HepG2 (cell line): ENCODE data around the gene EXOC6B. TPM values are rescaled to one million over a fixed set of nuclear protein-coding genes. Genes with fewer than 3 reads are reported as not detected.

Experiments
- DPF2 ChIP-seq: sonication (generic); formaldehyde crosslinking; IDR thresholded peaks from 2 replicates; pipeline ENCODE4 v1.4.0; 2020; ENCODE audit warnings: mild to moderate bottlenecking, low read depth, missing genetic modification reagents, borderline replicate concordance
- HBP1 ChIP-seq: IDR thresholded peaks from 2 replicates; pipeline ENCODE4 v1.6.1; 2016; ENCODE audit warnings: low read depth, control low read depth
- HNF1A ChIP-seq, 2 experiments: sonication (generic) in 1 of 2; formaldehyde crosslinking in 1 of 2; IDR thresholded peaks; 2 replicates each; pipeline versions ENCODE4 v1.4.0 to v1.6.1; 2016 to 2020; ENCODE audit warnings: borderline replicate concordance in 1 of 2, low read depth in 1 of 2, mild to moderate bottlenecking in 1 of 2, missing genetic modification reagents in 1 of 2
- IKZF5 ChIP-seq: IDR thresholded peaks from 2 replicates; pipeline ENCODE4 v1.6.1; 2018; ENCODE audit warnings: missing genetic modification reagents, mild to moderate bottlenecking, missing compliant biosample characterization
- NFE2L1 ChIP-seq: sonication (generic); formaldehyde crosslinking; IDR thresholded peaks from 2 replicates; pipeline ENCODE4 v1.4.0; 2020; ENCODE audit warnings: missing genetic modification reagents, mild to moderate bottlenecking, borderline replicate concordance
- REST ChIP-seq, 2 experiments: IDR thresholded peaks; 2 replicates each; pipeline ENCODE4 v1.6.1; 2011 to 2012; ENCODE audit warnings: low read length in 2 of 2, borderline replicate concordance in 1 of 2, low read depth in 1 of 2, mild to moderate bottlenecking in 1 of 2, moderate library complexity in 1 of 2
- TBP ChIP-seq: sonication (generic); formaldehyde crosslinking; IDR thresholded peaks from 2 replicates; pipeline ENCODE4 v1.5.0; 2020; ENCODE audit warnings: missing genetic modification reagents
- ZBTB14 ChIP-seq: sonication (generic); formaldehyde crosslinking; IDR thresholded peaks from 2 replicates; pipeline ENCODE4 v1.4.0; 2020; ENCODE audit warnings: missing genetic modification reagents
- ZC3H4 ChIP-seq: sonication (generic); formaldehyde crosslinking; IDR thresholded peaks from 2 replicates; pipeline ENCODE4 v1.4.0; 2020; ENCODE audit warnings: missing genetic modification reagents, borderline replicate concordance
- ZNF124 ChIP-seq: sonication (generic); formaldehyde crosslinking; IDR thresholded peaks from 2 replicates; pipeline ENCODE4 v1.4.0; 2020; ENCODE audit warnings: missing genetic modification reagents
- ZNF205 ChIP-seq: IDR thresholded peaks from 2 replicates; pipeline ENCODE4 v1.6.1; 2018; ENCODE audit warnings: missing biosample characterization, missing genetic modification reagents
- ZNF260 ChIP-seq: sonication (generic); formaldehyde crosslinking; IDR thresholded peaks from 2 replicates; pipeline ENCODE4 v1.4.0; 2020; ENCODE audit warnings: missing genetic modification reagents, low read depth, mild to moderate bottlenecking, borderline replicate concordance
- ZNF331 ChIP-seq: sonication (generic); formaldehyde crosslinking; IDR thresholded peaks from 2 replicates; pipeline ENCODE4 v1.4.0; 2020; ENCODE audit warnings: missing genetic modification reagents
- ZNF576 ChIP-seq: sonication (generic); formaldehyde crosslinking; IDR thresholded peaks from 2 replicates; pipeline ENCODE4 v1.4.0; 2020; ENCODE audit warnings: mild to moderate bottlenecking, missing genetic modification reagents
- ZNF766 ChIP-seq: sonication (generic); formaldehyde crosslinking; IDR thresholded peaks from 2 replicates; pipeline ENCODE4 v1.5.0; 2020; ENCODE audit warnings: missing genetic modification reagents, borderline replicate concordance
- polyA plus RNA-seq, 8 experiments: library from polyadenylated mRNA; depleted of rRNA in 3 of 8; stranded (reverse) in 7 of 8; unstranded in 1 of 8; fragments of >200 nt; fragmentation: Illumina TruSeq in 4 of 8; extraction: Trizol in 4 of 8; gene quantifications; 2 replicates each; pipeline versions ENCODE4 v1.2.1 to v1.2.3, GENCODE V29; 2011 to 2016; ENCODE audit warnings: low read depth in 4 of 8, missing spikeins in 1 of 8, mixed read lengths in 1 of 8; ENCODE audit not compliant: insufficient read depth in 1 of 8
- total RNA-seq, 5 experiments: library from RNA; depleted of rRNA; stranded (reverse); fragments of >200 nt; fragmentation: Illumina TruSeq; extraction: Trizol; gene quantifications; 2 replicates each; pipeline ENCODE4 v1.2.3, GENCODE V29; 2016; ENCODE audit warnings: low read depth in 1 of 5

Gene EXOC6B
- total and polyA plus RNA-seq, 2 of the 13 experiments (the other 11 are each of a cell fraction or from before 2014, with no cell fraction given): 9.1 to 15.9 TPM

GRCh38 chr2:72862239-72862988 lies 36.6 kb upstream of the EXOC6B start (continued):
- no peak for TF ChIP-seq NFE2L1 (CRISPR knock-in tag)
- TF ChIP-seq ZC3H4 (CRISPR knock-in tag): no peak
- no peak for TF ChIP-seq ZNF124 (CRISPR knock-in tag)
- TF ChIP-seq ZNF260 (CRISPR knock-in tag): no peak
- no peak for TF ChIP-seq ZNF766 (CRISPR knock-in tag)
- TF ChIP-seq HBP1 (CRISPR knock-in tag): peak; percentile 83; the same call in 1 of the 2 replicates
- TF ChIP-seq DPF2 (CRISPR knock-in tag): 0 out of 2 replicates have a peak, but pooled peaks have one; percentile 24
- peak; percentile 79; the same call in 1 of the 2 replicates for TF ChIP-seq ZNF331 (CRISPR knock-in tag)
- TF ChIP-seq ZNF205 (CRISPR knock-in tag): 0 out of 2 replicates have a peak, but pooled peaks have one; percentile 30
- TF ChIP-seq IKZF5: peak; percentile 85; the same call in 1 of the 2 replicates
- no peak for TF ChIP-seq HNF1A (IDR thresholded peaks at IDR 0.05; ENCODE audit: low read depth)
- peak; percentile 56; the same call in 1 of the 2 replicates for TF ChIP-seq HNF1A (CRISPR knock-in tag; IDR thresholded peaks at IDR 0.05; ENCODE audit: borderline replicate concordance)
- peak; percentile 99 for TF ChIP-seq ZNF576 (CRISPR knock-in tag)
- TF ChIP-seq REST (IDR thresholded peaks at IDR 0.05; ENCODE audit: borderline replicate concordance in 1 of 2, low read depth in 1 of 2, low read length in 2 of 2): no peak
- no peak for TF ChIP-seq TBP (CRISPR knock-in tag)
- no peak for TF ChIP-seq ZBTB14 (CRISPR knock-in tag)
